Epithelial cell of esophagus (primary cell): ENCODE results near the gene ATP1A3.

ENCODE experiments used
- DNase-seq: peaks from one replicate; pipeline ENCODE4 v3.0.0; 2010; ENCODE audit warnings: low read depth
- H3K4me3 ChIP-seq: 2 replicates; pipeline ENCODE4 v1.5.1; 2011; ENCODE audit warnings: mild to moderate bottlenecking, low read length, control low read depth
- CTCF ChIP-seq: IDR thresholded peaks from 2 replicates; pipeline ENCODE4 v1.5.1; 2011; ENCODE audit warnings: low read depth, mild to moderate bottlenecking, low read length, control low read depth, inconsistent platforms; ENCODE audit not compliant: insufficient read depth; ENCODE audit errors: missing control alignments

The ATP1A3 gene

GRCh38 chr19:41930926-41931592 lies 63.0 kb downstream of the ATP1A3 start:
- DNase-seq = no peak
- TF ChIP-seq CTCF = peak; percentile 43
- no peak overlapping the region for H3K4me3 ChIP-seq

- no peak for TF ChIP-seq CTCF
- no peak for DNase-seq
- H3K4me3 ChIP-seq = no peak overlapping the region
Observed at GRCh38 chr19:41930322-41930722, 63.7 kb downstream of the ATP1A3 start.

GRCh38 chr19:41929536-41930071 lies 64.4 kb downstream of the ATP1A3 start:
- no peak overlapping the region for H3K4me3 ChIP-seq
- no peak for DNase-seq
- TF ChIP-seq CTCF = no peak

- no peak for DNase-seq
- TF ChIP-seq CTCF = no peak
- H3K4me3 ChIP-seq = peak overlapping the region; percentile 10
Observed at GRCh38 chr19:41928754-41929535, 65.1 kb downstream of the ATP1A3 start.

DNA sequence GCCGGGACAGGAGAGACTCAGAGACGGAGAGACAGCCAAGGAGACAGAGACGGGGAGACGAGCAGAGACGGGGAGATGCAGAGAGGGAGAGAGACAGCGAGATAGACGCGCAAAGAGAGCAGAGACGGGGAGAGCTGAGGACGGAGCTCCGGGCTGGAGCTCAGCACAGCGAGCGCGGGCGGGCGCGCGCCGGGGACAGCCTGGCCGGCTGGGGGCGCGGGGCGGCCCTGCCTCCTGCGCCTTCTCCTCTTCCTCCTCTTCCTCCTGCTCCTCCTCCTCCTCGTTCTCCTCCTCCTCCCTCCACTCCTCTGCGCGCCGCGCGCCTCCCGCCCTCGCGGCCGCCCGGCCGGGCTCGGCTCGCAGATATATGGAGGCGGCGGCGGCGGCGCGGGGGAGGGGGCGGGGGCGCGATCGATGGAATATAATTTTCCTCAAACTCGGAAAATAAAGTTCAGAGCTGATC lies 65.8 kb downstream of the ATP1A3 start, which contains the start of gene ERFL:
Gene ERFL (minus strand): TSS at position 229 of the 463 bp plus-strand sequence. CDS start 15,530 bp downstream, outside the sequence.
- no peak for DNase-seq
- peak within 1 kb of the TSS; percentile 18 for H3K4me3 ChIP-seq
- TF ChIP-seq CTCF = no peak

DNA sequence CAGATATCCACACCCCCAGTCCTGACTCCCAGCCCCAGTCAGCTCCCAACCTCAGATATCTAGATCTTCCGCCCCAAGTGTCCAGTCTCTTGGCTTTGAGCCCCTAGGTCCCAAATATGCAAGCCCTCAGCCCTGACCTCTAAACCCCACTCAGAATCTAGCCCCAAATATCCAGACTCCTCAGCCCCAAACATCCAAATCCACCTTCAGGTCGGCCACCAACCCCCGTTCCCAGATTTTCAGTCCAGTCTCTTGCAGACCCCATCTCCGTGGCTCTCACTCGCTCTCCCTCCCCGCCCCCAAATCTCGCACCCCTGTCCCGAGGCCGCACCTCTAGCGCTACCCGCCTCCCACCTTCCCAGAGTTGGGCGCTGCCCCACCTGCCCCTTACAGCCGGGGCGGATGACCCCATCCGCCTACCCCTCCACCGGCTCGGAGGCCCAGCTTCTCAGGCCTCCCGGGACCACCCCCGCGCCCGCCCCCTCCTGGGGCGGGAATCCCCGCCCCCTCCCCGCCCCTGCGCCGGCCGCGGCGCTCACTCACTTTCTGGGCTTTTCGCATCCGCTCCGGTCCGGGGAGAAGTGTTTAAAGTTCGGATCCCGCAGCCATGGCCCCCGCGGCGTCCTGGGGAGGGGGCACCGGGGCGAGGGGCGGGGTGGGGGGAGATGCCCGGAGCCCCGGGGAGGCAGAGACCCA lies 66.4 kb downstream of the ATP1A3 start:
- DNase-seq = no peak
- TF ChIP-seq CTCF = no peak
- H3K4me3 ChIP-seq = peak overlapping the region; percentile 18
